Stimulated activated CD8-positive, alpha-beta memory T cell treated with anti-CD3 and anti-CD28 coated beads, Interleukin-15, amount 100 ng/mL, for 1 hour (primary cell): Measurements from ENCODE around the gene ARHGAP6.

Source experiments
- DNase-seq: peaks from one replicate; pipeline ENCODE4 v3.0.0-alpha.2; 2020; ENCODE audit warnings: low read depth

The ARHGAP6 gene

DNA sequence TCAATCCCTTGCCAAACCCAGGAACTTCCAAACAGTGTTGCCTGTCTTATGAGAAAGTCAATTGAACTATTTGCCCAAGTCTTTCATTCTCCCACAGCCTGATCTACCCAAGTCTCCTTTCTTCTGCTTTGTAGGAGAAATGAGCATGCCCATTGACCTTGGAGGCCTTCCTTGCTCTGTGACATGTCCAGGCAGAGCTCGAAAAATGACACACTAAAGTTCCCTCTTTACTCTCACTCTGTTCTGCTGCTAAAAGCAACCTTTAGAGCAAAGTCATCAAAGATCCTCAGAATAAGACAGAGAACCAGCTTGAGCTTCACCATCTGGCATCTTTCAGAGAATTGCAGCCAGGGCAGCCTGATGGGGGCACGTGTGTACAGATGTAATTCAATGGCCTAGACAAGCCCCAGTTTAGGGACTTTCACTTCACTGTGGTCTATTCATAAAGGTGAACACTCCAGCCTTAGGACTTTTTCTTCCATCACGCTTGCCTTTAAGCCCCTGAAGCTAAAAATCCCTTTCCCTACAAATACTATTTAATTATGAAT lies 236.1 kb downstream of the ARHGAP6 start:
- DNase-seq, result no peak

DNA sequence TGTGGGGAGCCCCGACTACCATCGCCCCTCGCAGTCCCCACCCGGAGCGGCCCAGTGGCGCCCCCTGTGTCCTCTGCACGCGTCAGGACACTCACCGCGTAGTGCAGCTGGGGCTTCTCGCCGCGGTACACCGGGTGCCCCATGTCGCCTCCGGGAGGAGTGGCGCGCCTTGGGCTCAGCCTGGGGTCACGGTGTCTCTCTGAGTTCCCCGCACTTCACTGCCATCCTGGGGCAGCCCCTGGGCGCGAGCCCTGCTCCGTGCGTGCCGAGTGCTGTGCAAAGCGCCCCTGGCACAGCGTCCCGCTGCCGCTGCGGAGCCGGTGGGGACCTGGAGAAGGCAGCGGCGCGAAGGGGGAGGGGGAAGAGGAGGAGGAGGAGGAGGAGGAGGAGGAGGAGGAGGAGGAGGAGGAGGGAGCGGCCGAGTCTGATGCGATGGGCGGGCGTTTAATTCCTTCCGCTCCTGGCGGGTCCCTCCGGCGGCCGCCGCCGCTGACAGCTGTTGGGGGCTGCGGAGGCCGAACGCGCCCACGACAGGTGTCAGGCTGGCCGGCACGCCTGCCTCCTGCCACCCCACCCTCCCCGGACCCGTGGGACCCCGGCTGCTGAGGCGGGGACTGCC lies 238.2 kb downstream of the ARHGAP6 start:
- DNase-seq, result no peak

GRCh38 chrX:11426712-11427452 lies 238.8 kb downstream of the ARHGAP6 start:
- no peak for DNase-seq

GRCh38 chrX:11424903-11425674 lies 240.6 kb downstream of the ARHGAP6 start:
- no peak for DNase-seq

DNA sequence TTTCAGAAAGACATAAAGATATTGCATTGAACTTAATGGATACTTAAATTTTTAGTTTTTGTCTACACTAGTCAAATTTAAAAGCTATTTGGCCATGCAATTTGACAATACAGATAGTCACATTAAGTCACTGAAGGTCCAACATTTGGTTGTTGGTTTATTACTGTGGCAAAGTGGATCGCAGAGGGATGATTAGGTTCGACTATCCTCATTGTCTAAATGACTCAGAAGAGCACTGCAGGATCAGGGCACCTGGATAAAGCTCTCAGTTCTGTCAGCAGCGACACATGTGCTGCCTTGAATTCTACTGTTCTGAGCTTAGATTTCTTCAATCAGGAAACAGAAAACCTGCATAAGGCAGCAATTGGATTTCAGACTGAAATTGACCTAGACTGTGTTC lies 241.8 kb downstream of the ARHGAP6 start:
- no peak for DNase-seq

- DNase-seq, result no peak
Observed at GRCh38 chrX:11423362-11423818, 242.3 kb downstream of the ARHGAP6 start.

DNA sequence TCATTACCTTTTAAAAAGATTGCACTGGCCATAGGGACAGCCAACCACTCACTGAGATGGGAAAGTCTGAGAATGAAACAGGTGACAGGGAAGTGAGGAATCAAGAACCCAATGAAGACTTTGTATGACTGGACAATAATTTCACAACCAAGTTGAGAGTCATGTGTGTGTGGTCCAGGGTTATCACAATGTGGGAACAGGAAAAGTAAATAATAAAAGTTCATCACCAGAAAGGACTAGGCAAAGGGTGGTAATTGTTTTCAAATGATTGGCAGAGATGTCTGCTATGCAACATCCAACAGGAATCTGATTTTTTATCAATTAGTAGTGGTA lies 243.2 kb downstream of the ARHGAP6 start:
- DNase-seq, result no peak

DNA sequence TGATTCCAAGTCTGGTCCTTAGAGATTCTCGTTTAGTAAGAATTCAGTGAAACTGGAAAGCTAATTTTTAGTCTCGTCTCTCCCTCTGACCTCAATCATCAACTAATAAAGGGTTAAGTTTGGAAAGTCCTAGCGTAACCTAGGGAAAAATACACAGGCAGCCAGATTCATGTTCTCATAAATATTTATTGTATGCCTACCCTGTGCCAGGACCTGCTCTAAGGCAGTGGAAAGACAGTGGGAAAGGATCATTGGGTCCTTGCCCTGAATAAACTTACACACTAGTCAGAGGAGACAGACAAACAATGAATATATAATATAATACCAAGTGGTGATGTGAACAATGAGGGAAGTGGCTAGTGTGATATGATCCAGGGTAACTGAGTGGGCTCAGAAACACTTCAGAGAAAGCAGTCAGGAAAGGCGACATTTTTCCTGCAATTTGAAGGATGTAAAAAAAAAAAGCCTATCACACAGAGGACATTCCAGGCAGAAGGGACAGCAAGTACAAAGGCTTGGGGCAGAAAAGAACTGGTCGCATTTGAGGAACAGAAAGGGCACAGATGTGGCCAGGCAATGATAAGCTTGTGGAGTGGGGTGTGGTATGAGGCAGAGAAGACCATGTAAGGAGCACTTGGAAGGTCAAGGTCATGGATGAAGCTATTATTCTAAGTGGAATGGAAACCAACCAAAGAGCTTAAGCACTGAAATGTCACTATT lies 243.8 kb downstream of the ARHGAP6 start:
- no peak for DNase-seq

- no peak for DNase-seq
Observed at GRCh38 chrX:11420851-11421250, 244.9 kb downstream of the ARHGAP6 start.

- DNase-seq, result no peak
Observed at GRCh38 chrX:11419102-11419501, 246.6 kb downstream of the ARHGAP6 start.

DNA sequence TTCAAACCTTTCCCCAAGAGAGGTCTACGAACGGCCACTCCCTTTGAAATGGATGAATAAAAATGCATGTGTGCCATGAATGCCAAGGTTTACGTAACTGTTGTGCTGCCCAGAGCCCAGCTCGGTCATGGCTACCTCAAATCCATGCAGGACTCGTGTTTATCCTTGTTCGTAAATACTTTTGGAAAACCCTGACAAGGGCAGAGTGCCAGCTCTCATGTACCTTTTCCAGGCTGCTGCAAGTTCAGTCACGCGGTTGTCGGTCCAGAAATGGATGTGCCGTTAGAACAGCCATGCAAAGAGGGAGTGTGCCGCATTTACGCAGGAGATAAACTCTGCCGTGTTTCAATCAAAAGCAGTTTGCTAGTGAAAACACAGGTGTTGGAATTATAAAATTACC lies 249.1 kb downstream of the ARHGAP6 start:
- no peak for DNase-seq

GRCh38 chrX:11414091-11414490 lies 251.6 kb downstream of the ARHGAP6 start:
- no peak for DNase-seq

GRCh38 chrX:11412715-11413623 lies 252.8 kb downstream of the ARHGAP6 start:
- no peak for DNase-seq

DNA sequence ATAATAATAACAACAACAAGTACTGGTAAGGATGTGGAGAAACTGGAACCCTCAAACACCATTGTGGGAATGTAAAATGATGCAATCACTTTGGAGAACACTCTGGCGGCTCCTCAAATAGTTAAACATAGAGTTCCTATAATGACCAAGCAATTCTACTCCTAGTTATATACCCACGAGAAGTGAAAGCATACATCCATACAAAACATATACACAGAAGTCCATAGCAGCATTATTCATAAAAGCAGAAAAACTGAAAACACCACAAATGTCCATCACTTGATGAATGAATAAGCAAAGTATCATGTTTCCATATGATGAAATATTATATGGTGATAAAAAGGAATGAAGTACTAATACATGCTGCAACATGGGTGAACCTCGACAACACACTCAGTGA lies 255.8 kb downstream of the ARHGAP6 start:
- no peak for DNase-seq

- no peak for DNase-seq
Observed at GRCh38 chrX:11408783-11409182, 256.9 kb downstream of the ARHGAP6 start.

DNA sequence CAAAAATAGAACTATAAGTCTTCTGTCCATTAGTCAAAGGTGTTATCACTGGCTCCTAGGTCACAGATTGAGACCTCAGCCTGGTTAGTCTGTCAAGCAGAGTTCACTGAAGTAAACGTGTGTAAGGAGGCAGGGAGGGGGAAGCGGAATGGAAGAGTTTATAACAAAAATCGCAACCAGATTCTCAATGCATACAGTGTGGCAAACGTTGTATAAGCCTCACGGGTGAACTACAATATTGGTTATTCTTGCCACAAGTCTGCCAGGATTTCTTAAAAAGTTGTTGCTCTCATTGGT lies 257.7 kb downstream of the ARHGAP6 start:
- DNase-seq, result no peak

GRCh38 chrX:11407331-11408108 lies 258.2 kb downstream of the ARHGAP6 start:
- DNase-seq, result no peak

GRCh38 chrX:11406109-11406765 lies 259.5 kb downstream of the ARHGAP6 start:
- no peak for DNase-seq

DNA sequence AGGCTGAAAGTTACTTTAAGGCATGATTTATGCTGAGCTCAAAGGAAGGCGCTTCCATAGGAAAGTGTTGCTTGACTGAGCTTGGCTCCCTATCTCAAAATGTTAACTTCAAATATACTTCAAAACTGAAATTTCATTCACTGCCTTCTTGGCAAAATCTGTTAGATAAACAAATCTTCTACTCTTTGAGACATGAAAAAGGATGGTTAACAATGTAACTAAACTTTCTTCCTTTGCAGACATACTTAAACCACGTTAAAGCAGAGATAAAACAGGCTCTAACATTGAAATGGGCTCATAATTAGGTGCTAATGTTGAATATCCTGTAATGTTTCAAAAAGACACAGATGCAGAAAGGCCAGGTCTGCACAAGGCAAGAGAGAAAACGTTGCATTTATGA lies 262.1 kb downstream of the ARHGAP6 start:
- no peak for DNase-seq

DNA sequence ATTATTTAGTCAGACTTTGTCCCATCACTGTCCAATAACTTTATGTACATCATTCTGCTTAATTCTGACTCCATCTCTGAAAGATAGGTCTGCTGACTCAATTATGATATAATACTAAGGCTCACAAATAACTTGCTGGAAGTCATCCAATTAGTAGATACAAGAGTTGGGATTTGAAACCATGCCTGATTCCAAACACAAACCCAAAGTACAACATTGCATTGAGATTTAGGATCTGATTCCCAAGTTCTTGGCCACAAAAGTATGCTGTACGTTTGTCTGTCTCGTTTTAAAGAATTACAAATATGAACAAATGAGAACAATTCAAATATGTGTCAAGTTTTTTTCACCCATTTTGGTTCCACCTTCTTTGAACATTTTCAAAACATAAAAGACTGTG lies 263.8 kb downstream of the ARHGAP6 start:
- no peak for DNase-seq
